GM18868 (cell line): ENCODE measurements around the gene TRIM72.
"Not testable (repeated sequence)": the region's sequence is repeated elsewhere in the genome, so short reads cannot be mapped to it uniquely, and the experiment has no call there.

Experiments
- ATAC-seq: cut with Tn5 transposase; IDR thresholded peaks from one replicate; pipeline ENCODE4 v1.9.1; 2021; ENCODE audit warnings: mild to moderate bottlenecking, moderate library complexity; ENCODE audit not compliant: unreplicated experiment

TRIM72 gene, protein sequence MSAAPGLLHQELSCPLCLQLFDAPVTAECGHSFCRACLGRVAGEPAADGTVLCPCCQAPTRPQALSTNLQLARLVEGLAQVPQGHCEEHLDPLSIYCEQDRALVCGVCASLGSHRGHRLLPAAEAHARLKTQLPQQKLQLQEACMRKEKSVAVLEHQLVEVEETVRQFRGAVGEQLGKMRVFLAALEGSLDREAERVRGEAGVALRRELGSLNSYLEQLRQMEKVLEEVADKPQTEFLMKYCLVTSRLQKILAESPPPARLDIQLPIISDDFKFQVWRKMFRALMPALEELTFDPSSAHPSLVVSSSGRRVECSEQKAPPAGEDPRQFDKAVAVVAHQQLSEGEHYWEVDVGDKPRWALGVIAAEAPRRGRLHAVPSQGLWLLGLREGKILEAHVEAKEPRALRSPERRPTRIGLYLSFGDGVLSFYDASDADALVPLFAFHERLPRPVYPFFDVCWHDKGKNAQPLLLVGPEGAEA

DNA sequence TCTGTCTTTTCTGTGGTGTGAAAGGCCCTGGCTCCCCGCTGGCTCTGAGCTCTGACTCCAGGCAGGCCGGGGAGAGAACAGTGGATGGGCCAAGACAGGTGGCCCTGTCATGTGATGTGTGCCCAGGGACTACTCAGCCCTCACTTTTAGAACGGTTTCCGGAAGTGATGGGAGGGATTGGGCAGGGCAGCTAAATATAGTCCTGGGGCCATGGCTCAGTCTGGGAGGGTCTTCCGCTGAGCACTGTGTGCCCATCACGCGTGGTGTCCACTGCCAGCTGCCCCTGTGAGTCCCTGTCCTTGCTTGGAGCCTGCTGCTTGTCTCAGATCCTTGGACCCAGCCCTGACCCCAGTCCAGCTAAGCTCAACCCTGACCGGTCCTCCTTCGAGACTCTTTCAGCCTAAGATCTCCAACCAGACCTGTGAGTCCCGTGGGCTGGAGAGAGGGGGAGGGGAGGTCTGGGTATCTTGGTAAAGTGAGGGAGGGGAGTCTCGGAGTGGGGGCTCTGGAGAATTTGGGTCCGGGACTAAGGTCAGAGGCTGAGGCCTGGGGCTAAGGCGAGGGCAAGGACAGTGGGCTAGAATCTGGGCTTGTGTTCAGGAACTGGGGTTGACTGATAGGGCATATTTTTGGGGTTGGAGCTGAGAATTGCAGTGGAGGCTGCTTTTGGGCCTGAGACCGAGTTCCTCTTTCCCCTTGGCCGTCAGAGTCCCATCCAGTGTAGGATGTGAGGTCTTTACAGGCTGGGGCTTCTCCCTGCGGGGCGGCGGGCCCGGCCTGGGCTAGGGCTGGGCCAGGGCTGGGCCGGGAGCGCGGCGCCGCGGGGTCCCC is at the start of gene TRIM72:
TSS of gene TRIM72 (plus strand) at position 243 of the 831 bp plus-strand sequence. CDS start 620 bp downstream, outside the sequence.
- ATAC-seq = no peak

DNA sequence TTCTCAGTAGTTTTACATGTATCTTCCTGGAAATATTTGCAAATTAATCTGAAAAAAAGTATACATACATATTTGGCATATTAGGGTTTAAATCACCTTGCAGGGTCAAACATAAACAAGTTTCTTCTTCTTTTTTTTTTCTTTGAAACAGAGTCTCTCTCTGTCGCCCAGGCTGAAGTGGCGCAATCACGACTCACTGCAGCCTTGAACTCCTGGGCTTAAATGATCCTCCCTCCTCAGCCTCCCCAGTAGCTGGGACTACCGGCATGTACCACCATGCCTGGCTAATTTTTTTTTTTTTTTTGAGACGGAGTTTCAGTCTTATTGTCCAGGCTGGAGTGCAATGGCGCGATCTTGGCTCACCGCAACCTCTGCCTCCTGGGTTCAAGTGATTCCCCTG is 46.6 kb upstream of the TRIM72 start:
- no peak for ATAC-seq

DNA sequence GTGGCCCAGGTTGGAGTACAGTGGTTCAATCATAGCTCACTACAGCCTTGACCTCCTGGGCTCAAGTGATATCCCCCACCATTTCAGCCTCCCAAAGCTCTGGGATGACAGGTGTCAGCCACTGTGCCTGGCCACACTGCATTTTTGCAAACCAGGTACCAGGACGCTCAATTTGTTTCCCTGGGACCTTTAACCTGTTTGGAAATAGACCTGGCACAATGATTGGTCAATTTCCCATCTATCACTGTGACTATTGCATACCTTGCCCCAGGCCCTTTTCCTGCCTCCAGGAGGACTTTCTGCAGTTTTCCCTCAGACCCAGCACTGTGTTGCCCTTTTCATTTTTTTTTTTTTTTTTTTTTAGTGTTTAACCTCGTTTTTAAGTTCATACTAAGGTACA is 45.1 kb upstream of the TRIM72 start:
- no peak for ATAC-seq

DNA sequence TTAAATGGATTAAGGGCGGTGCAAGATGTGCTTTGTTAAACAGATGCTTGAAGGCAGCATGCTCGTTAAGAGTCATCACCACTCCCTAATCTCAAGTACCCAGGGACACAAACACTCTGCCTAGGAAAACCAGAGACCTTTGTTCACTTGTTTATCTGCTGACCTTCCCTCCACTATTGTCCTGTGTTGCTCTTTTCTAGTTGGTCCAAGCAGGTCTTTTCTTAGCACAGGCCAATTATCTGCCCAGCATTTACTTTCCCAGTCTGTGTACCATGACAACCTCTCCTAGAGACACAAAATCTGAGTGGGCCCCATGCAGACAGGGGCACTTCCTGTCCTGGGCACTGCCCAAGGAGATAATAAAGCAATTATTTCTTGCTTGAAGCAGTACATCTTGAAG is 43.9 kb upstream of the TRIM72 start:
- ATAC-seq = not testable (repeated sequence)

DNA sequence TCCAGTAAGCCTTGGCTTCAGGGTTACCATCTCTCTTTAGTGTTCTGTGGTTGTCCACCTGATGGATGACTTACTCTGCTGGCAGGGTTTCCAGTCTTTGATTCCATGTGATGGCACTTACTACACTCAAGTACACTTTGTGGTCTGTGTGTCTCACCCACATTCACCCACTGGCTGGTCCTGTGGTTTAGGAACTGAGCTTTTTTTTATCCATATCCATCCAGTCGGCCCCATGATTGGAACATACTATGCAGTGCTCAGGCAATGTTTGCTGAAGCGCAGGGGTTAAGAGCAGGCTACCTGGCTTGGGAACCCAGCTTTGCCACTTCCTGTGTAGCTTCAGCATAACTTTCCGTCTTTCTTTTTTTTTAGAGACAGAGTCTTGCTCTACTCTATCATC is 36.8 kb upstream of the TRIM72 start:
- no peak for ATAC-seq

DNA sequence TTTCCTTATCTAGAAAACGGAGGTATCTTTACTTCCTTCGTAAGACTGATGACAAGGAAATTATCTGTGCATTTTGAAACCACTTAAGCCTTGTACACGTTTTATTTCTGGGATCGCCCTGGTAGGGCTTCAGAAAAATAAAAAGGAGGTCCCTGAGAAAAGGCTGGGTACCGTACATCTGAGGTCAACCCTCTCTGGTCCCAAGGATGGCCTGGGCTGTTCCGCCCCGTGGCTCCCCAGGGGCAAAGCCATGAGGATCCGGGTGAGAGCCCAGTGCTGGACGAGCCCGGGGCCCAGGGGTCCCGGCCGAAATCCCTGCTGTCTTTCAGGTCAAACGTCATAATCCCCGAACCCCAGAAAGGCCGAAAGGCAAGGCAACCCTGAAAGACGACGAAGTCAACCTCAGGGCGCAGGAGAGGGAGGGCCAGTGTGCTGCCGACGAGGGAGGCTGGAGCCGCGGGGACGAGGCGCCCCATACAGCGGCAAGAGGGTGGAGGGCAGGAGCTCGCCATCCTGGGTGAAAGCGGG is 34.6 kb upstream of the TRIM72 start:
- peak; percentile 1 for ATAC-seq

DNA sequence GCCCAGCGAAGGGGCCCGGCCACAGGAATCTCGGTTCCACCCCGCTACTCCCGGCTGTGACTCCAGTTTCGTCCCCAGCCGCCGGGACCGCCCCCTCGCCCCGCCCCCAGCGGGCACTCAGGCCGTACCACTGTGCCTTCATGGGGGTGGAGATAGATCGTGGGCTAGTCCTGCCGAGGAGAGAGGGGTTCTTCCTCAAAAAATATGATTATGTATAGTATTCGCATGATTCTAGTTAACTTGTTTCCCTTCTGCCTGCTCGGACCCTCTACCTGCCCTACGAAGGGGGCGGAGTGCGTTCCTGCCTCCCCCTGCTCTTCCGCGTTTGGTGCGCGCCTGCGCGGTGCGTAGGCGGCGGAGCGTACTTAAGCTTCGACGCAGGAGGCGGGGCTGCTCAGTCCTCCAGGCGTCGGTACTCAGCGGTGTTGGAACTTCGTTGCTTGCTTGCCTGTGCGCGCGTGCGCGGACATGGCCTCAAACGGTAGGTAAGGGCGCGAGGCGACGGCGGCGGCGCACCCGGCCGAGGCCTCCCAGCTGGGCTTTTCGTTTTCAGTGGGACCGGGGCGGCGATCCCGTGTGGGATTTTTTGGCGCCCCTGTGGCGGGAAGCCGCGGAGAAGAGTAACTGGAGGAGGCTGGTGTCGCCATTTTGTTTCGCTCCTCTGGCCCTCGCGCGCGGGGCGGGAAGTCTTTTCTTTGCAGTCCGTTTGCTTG is 34.0 kb upstream of the TRIM72 start, which contains the start of gene FUS:
TSS of gene FUS (plus strand) at position 393 of the 713 bp plus-strand sequence. CDS start at position 469, 76 bp downstream.
- ATAC-seq = peak; percentile 48

DNA sequence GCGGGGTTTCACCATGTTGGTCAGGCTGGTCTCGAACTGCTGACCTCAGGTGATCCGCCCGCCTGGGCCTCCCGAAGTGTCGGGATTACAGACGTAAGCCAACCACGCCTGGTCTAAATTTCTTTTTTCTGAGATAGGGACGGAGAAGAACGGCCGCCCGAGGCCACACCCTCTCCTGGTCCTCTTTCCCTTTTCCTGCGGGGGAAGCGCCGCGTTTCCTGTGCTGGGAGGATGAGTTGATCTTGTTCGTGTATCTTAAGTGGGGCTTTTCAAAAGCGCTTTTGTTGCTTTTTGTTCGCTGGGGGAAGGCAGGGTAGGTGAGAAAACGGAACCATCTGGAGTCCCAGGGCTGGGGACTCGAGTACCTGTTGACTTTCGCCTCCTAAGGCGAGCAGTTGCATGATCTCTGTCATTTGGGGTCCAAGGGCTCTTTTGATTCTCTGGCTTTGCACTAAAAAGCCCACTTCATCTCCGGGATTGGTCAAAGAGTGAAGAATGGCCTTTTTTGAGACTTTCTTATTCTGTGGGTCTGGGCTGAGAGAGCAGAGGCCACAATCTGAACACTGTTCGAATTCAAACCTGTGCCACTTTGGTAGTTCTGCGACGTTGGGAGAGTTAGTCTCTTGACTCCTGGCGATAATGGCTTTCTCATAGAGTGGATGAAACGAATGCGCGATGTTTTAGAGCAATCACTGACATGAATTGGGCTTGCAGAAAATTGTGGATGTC is 32.7 kb upstream of the TRIM72 start:
- ATAC-seq = no peak

DNA sequence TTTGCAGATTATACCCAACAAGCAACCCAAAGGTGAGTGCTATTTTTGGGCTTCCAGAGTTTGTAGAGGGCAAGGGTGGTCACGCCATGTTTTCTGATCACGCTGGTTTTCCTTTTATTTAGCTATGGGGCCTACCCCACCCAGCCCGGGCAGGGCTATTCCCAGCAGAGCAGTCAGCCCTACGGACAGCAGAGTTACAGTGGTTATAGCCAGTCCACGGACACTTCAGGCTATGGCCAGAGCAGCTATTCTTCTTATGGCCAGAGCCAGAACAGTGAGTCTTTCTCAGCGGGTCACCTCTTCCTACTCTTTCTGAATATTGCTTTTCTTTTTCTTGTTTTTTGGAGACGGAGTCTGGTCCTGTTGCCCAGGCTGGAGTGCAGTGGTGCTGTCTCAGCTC is 31.5 kb upstream of the TRIM72 start:
- ATAC-seq = no peak

DNA sequence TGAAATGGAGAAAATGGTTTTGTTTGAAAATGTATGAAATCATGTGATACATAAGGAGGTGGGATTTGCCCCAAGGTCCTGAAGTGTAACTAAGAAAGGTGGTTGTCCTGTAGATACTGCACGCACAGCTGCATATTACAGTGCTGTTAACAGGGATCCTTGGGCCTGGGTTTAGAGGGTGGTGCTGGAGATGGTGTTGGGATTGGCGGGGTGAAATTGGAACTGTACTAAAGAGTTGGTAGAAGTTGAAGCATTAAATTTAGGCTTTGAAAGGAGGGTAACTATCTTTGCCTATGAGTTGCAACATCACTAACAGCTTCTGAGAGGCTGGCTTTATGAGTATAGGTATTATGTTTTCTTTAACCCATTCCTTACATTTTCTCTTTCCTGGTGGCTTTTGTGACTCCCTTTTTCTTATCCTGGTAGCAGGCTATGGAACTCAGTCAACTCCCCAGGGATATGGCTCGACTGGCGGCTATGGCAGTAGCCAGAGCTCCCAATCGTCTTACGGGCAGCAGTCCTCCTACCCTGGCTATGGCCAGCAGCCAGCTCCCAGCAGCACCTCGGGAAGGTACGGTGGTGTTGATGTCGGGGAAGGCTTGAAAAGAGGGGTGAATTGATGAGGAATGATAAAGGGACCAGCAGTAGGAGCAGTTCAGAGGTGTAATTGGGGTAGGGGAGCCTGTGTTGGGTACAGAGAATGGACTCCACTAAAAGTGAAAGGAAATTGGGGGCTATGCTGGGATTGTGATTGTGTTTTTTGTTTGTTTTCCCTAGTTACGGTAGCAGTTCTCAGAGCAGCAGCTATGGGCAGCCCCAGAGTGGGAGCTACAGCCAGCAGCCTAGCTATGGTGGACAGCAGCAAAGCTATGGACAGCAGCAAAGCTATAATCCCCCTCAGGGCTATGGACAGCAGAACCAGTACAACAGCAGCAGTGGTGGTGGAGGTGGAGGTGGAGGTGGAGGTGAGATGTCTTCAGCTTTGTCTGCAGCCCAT is 30.2 kb upstream of the TRIM72 start:
- ATAC-seq = no peak

DNA sequence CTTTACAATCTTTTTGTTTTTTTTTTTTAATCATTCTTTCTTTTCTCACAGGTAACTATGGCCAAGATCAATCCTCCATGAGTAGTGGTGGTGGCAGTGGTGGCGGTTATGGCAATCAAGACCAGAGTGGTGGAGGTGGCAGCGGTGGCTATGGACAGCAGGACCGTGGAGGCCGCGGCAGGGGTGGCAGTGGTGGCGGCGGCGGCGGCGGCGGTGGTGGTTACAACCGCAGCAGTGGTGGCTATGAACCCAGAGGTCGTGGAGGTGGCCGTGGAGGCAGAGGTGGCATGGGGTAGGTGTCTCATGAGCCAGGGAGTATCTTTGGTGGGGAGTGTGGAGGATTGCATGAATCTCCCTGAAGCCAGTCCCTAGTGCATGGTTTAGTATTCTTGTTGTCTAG is 29.0 kb upstream of the TRIM72 start:
- no peak for ATAC-seq

DNA sequence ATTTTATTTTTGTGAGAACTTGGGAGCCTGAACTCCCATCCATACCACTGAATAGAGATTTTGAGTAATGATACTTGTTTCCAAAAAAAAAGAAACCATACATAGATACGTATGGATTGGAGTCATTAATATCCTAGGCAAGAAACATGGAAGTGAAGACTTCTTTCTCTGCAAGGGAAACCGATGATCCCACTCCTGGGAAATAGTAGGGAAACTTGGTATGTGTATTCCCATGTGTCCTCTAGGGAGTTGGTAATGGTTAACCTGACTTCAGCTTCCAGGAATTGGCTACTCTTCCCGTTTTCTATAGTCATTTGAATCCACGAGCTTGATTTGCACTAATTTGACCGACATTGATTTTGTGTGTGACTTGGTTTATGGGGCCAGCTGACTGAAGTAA is 28.6 kb upstream of the TRIM72 start:
- ATAC-seq = no peak

DNA sequence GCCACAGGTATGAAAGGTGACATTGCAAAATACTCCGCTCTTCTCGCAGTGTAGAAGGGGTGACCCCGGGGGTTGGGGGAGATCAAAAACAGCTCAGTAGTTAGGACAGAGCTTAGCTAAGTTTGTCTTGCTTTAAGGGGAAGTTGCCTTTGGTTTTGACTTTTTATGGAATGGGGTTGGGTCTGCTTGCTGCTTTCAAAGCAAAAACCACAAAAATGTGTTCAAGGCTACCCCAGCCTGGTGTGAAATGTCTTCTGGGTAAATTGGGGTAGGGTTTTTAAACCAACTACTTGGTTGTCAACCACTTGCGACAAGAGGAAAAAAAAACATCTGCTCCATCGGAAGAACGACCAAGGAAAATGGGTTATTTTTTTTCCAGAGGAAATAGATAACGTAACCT is 27.7 kb upstream of the TRIM72 start:
- no peak for ATAC-seq

DNA sequence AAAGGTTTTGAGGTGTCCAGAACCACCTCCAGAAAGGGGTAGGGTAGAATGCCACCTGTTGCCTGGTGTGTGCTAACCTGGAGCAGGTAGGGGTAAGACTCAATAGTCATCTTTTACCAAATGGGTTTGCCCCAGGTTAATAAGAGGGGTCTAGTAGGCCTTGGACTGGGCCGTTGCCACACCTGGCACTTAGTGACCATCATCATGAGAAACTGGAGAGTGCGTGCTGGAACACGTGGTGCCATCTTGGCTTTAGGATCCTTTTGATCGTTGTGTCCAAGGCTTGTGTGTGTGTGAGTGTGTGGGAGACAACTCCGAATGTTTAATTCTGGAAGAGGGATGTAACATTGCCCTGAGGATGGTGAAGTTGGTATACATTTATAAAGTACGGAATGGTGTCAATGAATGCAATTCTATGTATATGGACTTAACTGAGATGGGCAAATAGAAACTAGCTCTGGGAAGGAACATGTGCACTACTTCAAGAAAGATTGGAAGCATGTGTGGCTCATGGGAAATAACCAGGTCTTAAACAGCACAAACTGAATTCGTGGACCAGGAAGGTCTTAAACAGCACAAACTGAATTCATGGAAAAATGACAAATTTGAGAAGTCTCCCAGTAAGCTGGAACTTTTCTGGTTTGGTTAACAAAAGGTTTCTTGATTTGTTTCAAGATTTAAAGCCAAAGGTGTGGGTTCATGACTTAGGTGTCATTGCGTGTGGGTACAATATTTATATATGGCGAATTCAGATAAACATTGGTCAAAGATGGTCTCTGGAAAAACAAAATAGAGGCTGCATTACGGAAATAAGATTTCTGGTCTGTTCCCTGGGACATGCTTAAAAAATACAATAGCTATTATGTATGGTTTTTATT is 26.8 kb upstream of the TRIM72 start:
- ATAC-seq = no peak

DNA sequence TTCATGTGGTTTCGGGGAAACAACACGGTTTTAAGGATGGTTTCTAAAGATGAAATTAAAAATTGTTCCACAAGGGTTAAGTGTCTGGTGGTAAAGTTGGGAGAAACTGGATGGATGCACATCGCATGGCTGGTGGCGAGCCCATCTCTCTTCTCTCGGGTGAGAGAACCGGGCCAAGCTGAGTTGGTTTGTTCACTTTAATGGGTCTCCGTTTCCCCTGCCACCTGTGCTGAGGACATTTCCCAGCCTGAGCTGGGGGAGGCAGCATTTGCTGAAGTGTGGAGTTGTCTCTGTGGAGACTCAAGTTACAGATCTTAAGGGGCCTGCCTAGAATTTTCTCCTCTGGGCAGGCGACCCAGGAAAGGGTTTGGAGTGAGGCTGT is 26.1 kb upstream of the TRIM72 start:
- no peak for ATAC-seq

DNA sequence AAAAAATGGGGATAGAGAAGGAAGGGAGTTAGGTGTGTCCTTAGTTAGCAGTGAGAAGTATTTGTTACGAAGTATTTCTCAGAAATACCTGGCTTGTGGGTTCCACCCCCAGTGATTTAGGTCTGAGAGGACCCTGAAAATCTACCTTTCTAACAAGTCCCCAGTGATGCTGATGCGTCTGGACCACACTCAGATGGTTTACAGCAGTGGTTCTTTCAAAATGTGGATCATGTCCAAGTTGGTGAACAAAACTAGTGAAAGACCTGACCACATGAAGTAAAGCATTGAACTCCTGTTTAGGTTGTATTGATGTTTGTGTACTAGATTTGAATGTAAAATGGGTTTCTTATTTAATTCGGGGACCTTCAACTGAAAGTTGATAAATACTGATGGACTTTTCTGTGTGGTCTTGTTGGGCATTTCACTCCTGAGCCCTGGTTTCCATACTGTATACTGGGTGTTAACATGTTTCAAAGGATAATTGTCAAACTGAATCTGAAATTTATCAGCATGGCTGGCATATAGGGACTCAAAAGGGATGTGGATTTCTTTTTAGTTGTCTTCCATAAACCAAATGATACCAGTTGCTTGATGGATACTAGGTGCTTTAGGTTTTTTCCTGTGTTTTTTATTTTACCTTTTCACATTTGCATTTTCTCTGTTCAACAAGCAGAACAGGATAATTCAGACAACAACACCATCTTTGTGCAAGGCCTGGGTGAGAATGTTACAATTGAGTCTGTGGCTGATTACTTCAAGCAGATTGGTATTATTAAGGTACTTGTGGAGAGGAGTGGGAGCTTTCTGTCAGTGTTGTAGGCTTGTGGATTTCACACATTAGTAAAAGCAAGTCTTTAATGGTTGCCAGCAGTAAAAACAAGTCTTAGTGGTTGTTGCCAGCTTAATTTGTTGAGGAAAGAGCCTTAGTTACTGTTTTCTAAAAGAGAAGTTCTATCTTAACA is 25.2 kb upstream of the TRIM72 start:
- ATAC-seq = no peak

DNA sequence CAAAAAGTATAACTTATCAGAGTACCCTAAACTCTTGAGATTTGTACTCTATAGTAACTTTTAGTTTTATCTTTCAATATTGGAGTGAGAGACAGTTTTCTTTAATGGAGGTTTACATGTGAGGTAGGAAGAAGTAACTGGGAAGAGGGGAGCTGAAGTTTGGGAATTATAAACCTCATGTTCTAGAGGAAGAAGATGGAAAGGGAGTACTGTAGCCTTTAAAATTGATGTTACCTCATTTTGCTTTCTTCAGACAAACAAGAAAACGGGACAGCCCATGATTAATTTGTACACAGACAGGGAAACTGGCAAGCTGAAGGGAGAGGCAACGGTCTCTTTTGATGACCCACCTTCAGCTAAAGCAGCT is 24.5 kb upstream of the TRIM72 start:
- no peak for ATAC-seq
